Testis (tissue), 2 donors: ENCODE measurements around the gene BCL2L1.

Source experiments
- POLR2A ChIP-seq: fragments of 450-650 bp; IDR thresholded peaks from one replicate; pipeline ENCODE4 v1.6.1; 2017; ENCODE audit warnings: antibody characterized with exemption, mild to moderate bottlenecking, moderate library complexity
- TF ChIP-seq, protein P1 (sequence below), 3 experiments: fragments of 450-650 bp in 2 of 3; fragments of 200-600 bp in 1 of 3; sonication (generic) in 1 of 3; IDR thresholded peaks; one replicate each; pipeline ENCODE4 v1.5.1; 2016 to 2019; ENCODE audit warnings: antibody characterized with exemption in 3 of 3, mild to moderate bottlenecking in 2 of 3, moderate library complexity in 1 of 3

DNA sequence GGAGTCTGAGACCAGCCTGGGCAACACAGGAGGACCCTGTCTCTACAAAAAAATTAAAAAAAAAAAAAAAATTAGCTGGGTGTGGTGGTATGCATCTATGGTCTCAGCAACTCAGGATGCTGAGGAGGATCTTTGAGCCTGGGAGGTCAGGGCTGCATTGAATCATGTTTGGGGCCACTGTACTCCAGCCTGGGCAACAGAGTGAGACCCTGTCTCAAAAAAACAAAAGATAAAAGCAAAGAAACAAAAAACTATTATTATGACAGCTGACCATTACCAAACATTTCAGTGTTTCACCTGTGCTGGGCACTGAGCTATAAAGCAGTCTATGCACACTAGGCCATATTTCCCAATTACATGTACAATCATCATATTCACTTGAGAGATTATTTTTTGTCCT lies 49.2 kb downstream of the BCL2L1 start:
- TF ChIP-seq, protein P1, sequence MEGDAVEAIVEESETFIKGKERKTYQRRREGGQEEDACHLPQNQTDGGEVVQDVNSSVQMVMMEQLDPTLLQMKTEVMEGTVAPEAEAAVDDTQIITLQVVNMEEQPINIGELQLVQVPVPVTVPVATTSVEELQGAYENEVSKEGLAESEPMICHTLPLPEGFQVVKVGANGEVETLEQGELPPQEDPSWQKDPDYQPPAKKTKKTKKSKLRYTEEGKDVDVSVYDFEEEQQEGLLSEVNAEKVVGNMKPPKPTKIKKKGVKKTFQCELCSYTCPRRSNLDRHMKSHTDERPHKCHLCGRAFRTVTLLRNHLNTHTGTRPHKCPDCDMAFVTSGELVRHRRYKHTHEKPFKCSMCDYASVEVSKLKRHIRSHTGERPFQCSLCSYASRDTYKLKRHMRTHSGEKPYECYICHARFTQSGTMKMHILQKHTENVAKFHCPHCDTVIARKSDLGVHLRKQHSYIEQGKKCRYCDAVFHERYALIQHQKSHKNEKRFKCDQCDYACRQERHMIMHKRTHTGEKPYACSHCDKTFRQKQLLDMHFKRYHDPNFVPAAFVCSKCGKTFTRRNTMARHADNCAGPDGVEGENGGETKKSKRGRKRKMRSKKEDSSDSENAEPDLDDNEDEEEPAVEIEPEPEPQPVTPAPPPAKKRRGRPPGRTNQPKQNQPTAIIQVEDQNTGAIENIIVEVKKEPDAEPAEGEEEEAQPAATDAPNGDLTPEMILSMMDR (IDR thresholded peaks at IDR 0.05) = no peak
- no peak for TF ChIP-seq POLR2A
